Measurements from ENCODE around the gene CARS1.

DNA sequence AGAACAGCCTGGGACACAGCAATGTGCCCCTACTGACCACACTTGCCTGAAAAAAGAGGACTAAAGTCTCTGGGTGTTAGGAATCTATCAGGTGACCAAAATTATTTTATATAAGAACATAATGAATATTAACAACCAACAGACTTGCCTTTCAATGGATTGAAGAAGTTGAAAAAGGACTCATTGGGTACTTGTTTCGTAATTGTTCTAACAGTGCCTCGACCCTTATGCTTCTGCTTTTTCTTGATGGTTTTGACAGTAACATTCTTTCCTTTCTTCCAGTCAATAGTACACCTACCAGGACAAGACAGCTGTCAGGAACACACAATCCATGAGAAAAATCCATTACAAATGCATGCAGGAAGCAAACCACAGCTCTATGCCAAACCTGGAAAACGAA lies 99.0 kb downstream of the CARS1 start:
- TF ChIP-seq, protein P1, sequence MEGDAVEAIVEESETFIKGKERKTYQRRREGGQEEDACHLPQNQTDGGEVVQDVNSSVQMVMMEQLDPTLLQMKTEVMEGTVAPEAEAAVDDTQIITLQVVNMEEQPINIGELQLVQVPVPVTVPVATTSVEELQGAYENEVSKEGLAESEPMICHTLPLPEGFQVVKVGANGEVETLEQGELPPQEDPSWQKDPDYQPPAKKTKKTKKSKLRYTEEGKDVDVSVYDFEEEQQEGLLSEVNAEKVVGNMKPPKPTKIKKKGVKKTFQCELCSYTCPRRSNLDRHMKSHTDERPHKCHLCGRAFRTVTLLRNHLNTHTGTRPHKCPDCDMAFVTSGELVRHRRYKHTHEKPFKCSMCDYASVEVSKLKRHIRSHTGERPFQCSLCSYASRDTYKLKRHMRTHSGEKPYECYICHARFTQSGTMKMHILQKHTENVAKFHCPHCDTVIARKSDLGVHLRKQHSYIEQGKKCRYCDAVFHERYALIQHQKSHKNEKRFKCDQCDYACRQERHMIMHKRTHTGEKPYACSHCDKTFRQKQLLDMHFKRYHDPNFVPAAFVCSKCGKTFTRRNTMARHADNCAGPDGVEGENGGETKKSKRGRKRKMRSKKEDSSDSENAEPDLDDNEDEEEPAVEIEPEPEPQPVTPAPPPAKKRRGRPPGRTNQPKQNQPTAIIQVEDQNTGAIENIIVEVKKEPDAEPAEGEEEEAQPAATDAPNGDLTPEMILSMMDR (IDR thresholded peaks at IDR 0.05) = no peak
- no peak for TF ChIP-seq EP300 (IDR thresholded peaks at IDR 0.05)

Measured in ovary (tissue), 3 donors.